Endothelial cell of umbilical vein (primary cell): ENCODE measurements around the gene NDUFB6. TPM values are rescaled to one million over a fixed set of nuclear protein-coding genes. Genes with fewer than 3 reads are reported as not detected.

Experiments used
- BruUV-seq: library from RNA; stranded (reverse); fragments of 400-500 nt; replicated peaks from 2 replicates; lab custom pipeline; 2021; lab: Mats Ljungman, UMichigan
- CTCF ChIA-PET: fragments of 300-600, 350-600 bp; sonication (Branson Sonifier 250); formaldehyde crosslinking; loops from one replicate; lab custom pipeline; 2021; ENCODE audit warnings: antibody characterized with exemption, inconsistent platforms; lab: Charles Lee
- POLR2A ChIA-PET: fragments of 300-600, 350-600 bp; sonication (Branson Sonifier 250); formaldehyde crosslinking; loops from one replicate; lab custom pipeline; 2021; ENCODE audit warnings: antibody characterized with exemption, inconsistent platforms; lab: Charles Lee
- DNase-seq: peaks from one replicate; pipeline ENCODE4 v3.0.0-alpha.2; 2011; ENCODE audit warnings: low read depth, low spot score
- FAIRE-seq: peaks from 2 replicates; lab custom pipeline; 2011; peaks lifted over from hg19 to GRCh38; lab: Jason Lieb, UNC
- H2AFZ ChIP-seq: 2 replicates; pipeline ENCODE4 v1.6.0; 2012; ENCODE audit warnings: low read depth, low read length, control low read depth, inconsistent platforms
- H3K27ac ChIP-seq: 2 replicates; pipeline ENCODE4 v1.5.1; 2011; ENCODE audit warnings: low read depth, mild to moderate bottlenecking, control low read depth, low read length, moderate library complexity; ENCODE audit not compliant: insufficient read depth
- H3K27me3 ChIP-seq, 2 experiments: 2 replicates each; pipeline versions ENCODE4 v1.6.0 to v1.6.1; 2011; ENCODE audit warnings: low read length in 2 of 2, mixed read lengths in 1 of 2; ENCODE audit not compliant: control insufficient read depth in 2 of 2, insufficient read depth in 2 of 2
- H3K36me3 ChIP-seq, 2 experiments: 2 replicates in 1 of 2; 3 replicates in 1 of 2; pipeline ENCODE4 v1.5.1; 2011; ENCODE audit warnings: low read length in 2 of 2, mild to moderate bottlenecking in 1 of 2, moderate library complexity in 1 of 2; ENCODE audit not compliant: control insufficient read depth in 2 of 2, insufficient read depth in 2 of 2; ENCODE audit errors: extremely low read depth in 1 of 2
- H3K4me1 ChIP-seq: 3 replicates; pipeline ENCODE4 v1.5.1; 2011; ENCODE audit warnings: mild to moderate bottlenecking, low read length; ENCODE audit not compliant: control insufficient read depth, insufficient read depth; ENCODE audit errors: extremely low read depth
- H3K4me2 ChIP-seq: 2 replicates; pipeline ENCODE4 v1.6.1; 2011; ENCODE audit warnings: low read length, control low read depth, mixed read lengths; ENCODE audit not compliant: insufficient read depth
- H3K4me3 ChIP-seq, 3 experiments: fragments of 200-600 bp in 1 of 3; sonication (generic), shearing (Covaris generic) in 1 of 3; replicated peaks in 1 of 3; 2 replicates each; pipeline ENCODE4 v1.5.1; 2011 to 2016; ENCODE audit warnings: control low read depth in 3 of 3, low read length in 3 of 3, mild to moderate bottlenecking in 2 of 3, inconsistent platforms in 1 of 3, low read depth in 1 of 3, moderate library complexity in 1 of 3; ENCODE audit not compliant: insufficient read depth in 1 of 3
- H3K79me2 ChIP-seq: 2 replicates; pipeline ENCODE4 v1.6.0; 2012; ENCODE audit warnings: low read length, inconsistent platforms; ENCODE audit not compliant: control insufficient read depth, insufficient read depth
- H3K9ac ChIP-seq: replicated peaks from 2 replicates; pipeline ENCODE3; 2011; ENCODE audit warnings: low read length, control low read depth; ENCODE audit not compliant: insufficient read depth; ENCODE audit errors: extremely low read depth
- H3K9me1 ChIP-seq: replicated peaks from 3 replicates; pipeline ENCODE4 v1.6.0; 2011; ENCODE audit warnings: mild to moderate bottlenecking, low read length; ENCODE audit not compliant: control insufficient read depth, insufficient read depth; ENCODE audit errors: extremely low read depth
- H3K9me3 ChIP-seq: replicated peaks from 2 replicates; pipeline ENCODE4 v1.5.1; 2012; ENCODE audit warnings: low read length, inconsistent platforms; ENCODE audit not compliant: control insufficient read depth, insufficient read depth
- H4K20me1 ChIP-seq: replicated peaks from 2 replicates; pipeline ENCODE3; 2011; ENCODE audit warnings: mild to moderate bottlenecking, low read length; ENCODE audit not compliant: control insufficient read depth, insufficient read depth; ENCODE audit errors: extremely low read depth
- CTCF ChIP-seq, 2 donors: IDR thresholded peaks; 1 replicate in 1 of 2; 2 replicates in 1 of 2; pipeline ENCODE4 v1.5.1; 2011; ENCODE audit warnings: low read length in 2 of 2, mild to moderate bottlenecking in 2 of 2, moderate library complexity in 2 of 2, control low read depth in 1 of 2, inconsistent platforms in 1 of 2, low read depth in 1 of 2; ENCODE audit not compliant: insufficient read depth in 1 of 2; ENCODE audit errors: extremely low read depth in 1 of 2
- EZH2 ChIP-seq: IDR thresholded peaks from 2 replicates; pipeline ENCODE4 v1.6.1; 2012; ENCODE audit warnings: borderline replicate concordance, low read depth, mild to moderate bottlenecking, moderate library complexity, low read length, inconsistent platforms; ENCODE audit not compliant: severe bottlenecking
- FOS ChIP-seq: IDR thresholded peaks from 2 replicates; pipeline ENCODE4 v1.6.1; 2011; ENCODE audit warnings: mild to moderate bottlenecking, low read length, moderate library complexity, borderline replicate concordance; ENCODE audit not compliant: insufficient read depth
- GATA2 ChIP-seq: IDR thresholded peaks from 2 replicates; pipeline ENCODE4 v1.7.0; 2011; ENCODE audit warnings: low read depth, mild to moderate bottlenecking, moderate library complexity, mixed read lengths, low read length; ENCODE audit not compliant: insufficient read length, insufficient read depth
- JUN ChIP-seq: IDR thresholded peaks from 2 replicates; pipeline ENCODE4 v1.6.1; 2011; ENCODE audit warnings: borderline replicate concordance, low read depth; ENCODE audit not compliant: insufficient read length, insufficient read depth
- MAX ChIP-seq: IDR thresholded peaks from 2 replicates; pipeline ENCODE4 v1.6.1; 2011; ENCODE audit not compliant: insufficient read depth, insufficient read length
- MYC ChIP-seq: IDR thresholded peaks from one replicate; pipeline ENCODE4 v1.6.1; 2011; ENCODE audit warnings: mild to moderate bottlenecking, low read depth, low read length
- POLR2A ChIP-seq: IDR thresholded peaks from 2 replicates; pipeline ENCODE4 v1.6.1; 2012; ENCODE audit warnings: low read depth, mild to moderate bottlenecking, control low read depth, low read length
- POLR2AphosphoS5 ChIP-seq: IDR thresholded peaks from 2 replicates; pipeline ENCODE4 v1.6.1; 2012; ENCODE audit warnings: low read depth, mild to moderate bottlenecking, control low read depth, low read length, moderate library complexity; ENCODE audit not compliant: insufficient read depth
- dilution Hi-C: fragments of 300-500 bp; cut with MboI; formaldehyde crosslinking; loops from one replicate; pipeline ENCODE4 v1.15.0; 2019; ENCODE audit warnings: low sequenced_read_pairs; ENCODE audit not compliant: extremely low pct_ligation_motif_present
- intact Hi-C: fragments of 100-400 bp; cut with micrococcal nuclease; formaldehyde crosslinking; loops from one replicate; pipeline ENCODE4 v1.10.0; 2022
- polyA plus RNA-seq, 4 experiments: library from polyadenylated mRNA; depleted of rRNA in 3 of 4; stranded (reverse) in 3 of 4; unstranded in 1 of 4; fragments of >200 nt; gene quantifications; 2 replicates each; pipeline versions ENCODE4 v1.2.1 to v1.2.3, GENCODE V29; 2011 to 2012; ENCODE audit warnings: missing spikeins in 1 of 4
- total RNA-seq: library from RNA; stranded (reverse); gene quantifications from 2 replicates; pipeline ENCODE4 v1.2.3, GENCODE V29; 2021

The NDUFB6 gene
- total and polyA plus RNA-seq, 2 donors (not counting 3 experiments of a cell fraction or from before 2014, with no cell fraction given) = 53.5 to 59.2 TPM

DNA sequence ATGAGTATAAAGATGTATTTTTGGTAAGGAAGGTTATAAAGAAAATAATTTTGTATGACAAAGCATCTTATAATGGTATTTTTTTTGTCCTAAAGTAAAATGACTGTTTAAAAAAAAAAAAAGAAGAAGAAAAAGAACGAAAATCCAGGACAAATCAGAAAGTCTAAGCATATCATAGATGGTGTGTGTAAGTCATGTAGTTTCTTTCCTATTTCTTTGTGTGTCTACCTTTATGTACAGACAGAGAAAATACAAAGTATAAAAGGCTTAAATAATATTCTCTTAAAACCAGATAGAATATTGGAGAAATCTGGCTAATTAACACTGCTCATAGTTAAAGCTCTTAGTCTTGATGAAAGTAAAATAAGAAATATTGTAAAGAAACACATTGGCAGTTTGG, 54.7 kb downstream of the NDUFB6 start:
- CTCF ChIA-PET = no interaction called here

DNA sequence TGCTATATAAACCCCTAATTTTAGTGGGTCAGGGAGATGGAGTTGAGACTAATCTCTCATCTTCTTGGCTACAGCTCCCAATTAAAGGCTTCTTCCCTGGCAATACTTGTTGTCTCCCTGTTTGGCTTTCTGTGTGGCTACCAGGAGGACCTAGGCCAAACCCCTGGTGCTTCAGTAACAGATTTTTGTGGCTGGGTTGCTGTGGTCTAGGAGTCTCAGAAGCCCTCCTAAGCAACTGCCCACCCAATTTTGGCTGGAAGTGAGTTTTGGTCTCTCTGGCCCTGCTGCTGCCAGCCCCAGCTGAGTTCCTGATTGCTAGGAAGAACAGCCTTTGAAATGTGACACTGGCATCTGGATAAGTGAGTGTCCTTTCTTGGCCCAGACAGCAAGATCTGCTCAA, 56.7 kb downstream of the NDUFB6 start:
- H3K27ac ChIP-seq = no peak overlapping the region
- DNase-seq = no peak
- no peaks in the 10 kb centered on the region for H3K4me1 ChIP-seq
- H2AFZ ChIP-seq = no peak overlapping the region
- H4K20me1 ChIP-seq = no peaks in the 10 kb centered on the region
- FAIRE-seq = no peak
- intact Hi-C loops = no loop called here
- POLR2A ChIA-PET = no interaction called here
- no peaks in the 10 kb centered on the region for H3K9me3 ChIP-seq
- TF ChIP-seq MAX = no peak
- no peak for TF ChIP-seq MYC
- no peak for TF ChIP-seq EZH2
- TF ChIP-seq FOS = no peak
- TF ChIP-seq GATA2 = no peak
- TF ChIP-seq POLR2A = no peak
- no peak for TF ChIP-seq CTCF (IDR thresholded peaks at IDR 0.05; ENCODE audit: extremely low read depth in 1 of 2, insufficient read depth in 1 of 2, low read depth in 1 of 2, low read length in 2 of 2)
- TF ChIP-seq POLR2AphosphoS5 = no peak
- TF ChIP-seq JUN = no peak
- CTCF ChIA-PET = interaction anchor here (0.5 to 2.6 kb wide), 2 partner anchors 10 to 18 kb away, joined by 4 to 11 read pairs; partner anchors contain the start of gene RIGI
- H3K79me2 ChIP-seq = peaks cover 1% of the 10 kb centered on the region
- no peak overlapping the region for H3K4me2 ChIP-seq
- dilution Hi-C loops = no loop called here
- no peak overlapping the region for H3K4me3 ChIP-seq
- H3K9me1 ChIP-seq = no peaks in the 10 kb centered on the region
- no peaks in the 10 kb centered on the region for H3K36me3 ChIP-seq
- H3K27me3 ChIP-seq = no peaks in the 10 kb centered on the region
- no peak overlapping the region for H3K9ac ChIP-seq
- BruUV-seq = no TSS peak

More for the DNA sequence above, 54.7 kb downstream of the NDUFB6 start:
- no peak for FAIRE-seq
- H3K36me3 ChIP-seq = no peaks in the 10 kb centered on the region
- POLR2A ChIA-PET = no interaction called here
- no peaks in the 10 kb centered on the region for H3K9me1 ChIP-seq
- no peaks in the 10 kb centered on the region for H3K4me1 ChIP-seq
- BruUV-seq = no TSS peak
- peaks cover 9% of the 10 kb centered on the region for H3K79me2 ChIP-seq
- H3K9ac ChIP-seq = no peak overlapping the region
- no peak overlapping the region for H3K4me2 ChIP-seq
- H3K9me3 ChIP-seq = no peaks in the 10 kb centered on the region
- no peak overlapping the region for H3K4me3 ChIP-seq
- H3K27ac ChIP-seq = no peak overlapping the region
- intact Hi-C loops (no loop called here), dilution Hi-C loops (no loop called here)
- no peaks in the 10 kb centered on the region for H4K20me1 ChIP-seq
- TF ChIP-seq JUN (no peak), POLR2A (no peak), GATA2 (no peak)
- no peak for DNase-seq
- no peak overlapping the region for H2AFZ ChIP-seq
- H3K27me3 ChIP-seq = no peaks in the 10 kb centered on the region
